Uterus (tissue), 4 donors: ENCODE results near the gene KCNT2. TPM values are rescaled to one million over a fixed set of nuclear protein-coding genes. Genes with fewer than 3 reads are reported as not detected.

Source experiments
- DNase-seq, 2 donors: peaks; one replicate each; pipeline ENCODE4 v3.0.0-alpha.2; 2019 to 2020
- H3K27ac ChIP-seq, 2 donors: fragments of 200-600 bp; sonication (generic); 1 replicate in 1 of 2; 2 replicates in 1 of 2; pipeline ENCODE4 v1.5.1; 2016 to 2018
- H3K27me3 ChIP-seq, 2 donors: fragments of 200-600 bp; sonication (generic); one replicate each; pipeline ENCODE4 v1.5.1; 2018 to 2019; ENCODE audit warnings: control low read depth in 1 of 2
- H3K36me3 ChIP-seq, 2 donors: fragments of 200-600 bp; sonication (generic); one replicate each; pipeline ENCODE4 v1.5.1; 2019; ENCODE audit warnings: control low read depth in 1 of 2
- H3K4me1 ChIP-seq, 2 donors: fragments of 200-600 bp; sonication (generic); one replicate each; pipeline ENCODE4 v1.5.1; 2018 to 2019; ENCODE audit warnings: control low read depth in 1 of 2
- H3K4me3 ChIP-seq, 2 donors: fragments of 200-600 bp; sonication (generic); 1 replicate in 1 of 2; 2 replicates in 1 of 2; pipeline ENCODE4 v1.5.1; 2018 to 2019; ENCODE audit warnings: mild to moderate bottlenecking in 1 of 2
- H3K9me3 ChIP-seq, 2 donors: fragments of 200-600 bp; sonication (generic); one replicate each; pipeline ENCODE4 v1.5.1; 2019; ENCODE audit warnings: control low read depth in 1 of 2
- CTCF ChIP-seq, 4 experiments: fragments of 200-600 bp in 2 of 4; fragments of 450-650 bp in 2 of 4; sonication (generic) in 2 of 4; IDR thresholded peaks; one replicate each; pipeline ENCODE4 v1.5.1; 2016 to 2019; ENCODE audit warnings: antibody characterized with exemption in 4 of 4, mild to moderate bottlenecking in 2 of 4, moderate library complexity in 1 of 4
- POLR2A ChIP-seq, 2 donors: fragments of 450-650 bp; IDR thresholded peaks; one replicate each; pipeline ENCODE4 v1.6.1; 2016; ENCODE audit warnings: antibody characterized with exemption in 2 of 2, mild to moderate bottlenecking in 1 of 2, moderate library complexity in 1 of 2
- intact Hi-C: fragments of 100-400 bp; cut with DNase I; formaldehyde crosslinking; loops from one replicate; pipeline ENCODE4 v1.15.1; 2023; ENCODE audit warnings: low total_unique reads
- total RNA-seq, 4 donors: library from RNA; depleted of rRNA in 3 of 4; stranded (reverse); fragments of >200 nt in 3 of 4; gene quantifications; one replicate each; pipeline versions ENCODE4 v1.1.0 to v1.2.4, GENCODE V29; 2014 to 2023
- donor health status: DM: yes; HTN: yes; CAD: no.

The KCNT2 gene
- total RNA-seq, 4 donors from 2014 or later = 2.3 to 20.5 (median 3.8) TPM

DNA sequence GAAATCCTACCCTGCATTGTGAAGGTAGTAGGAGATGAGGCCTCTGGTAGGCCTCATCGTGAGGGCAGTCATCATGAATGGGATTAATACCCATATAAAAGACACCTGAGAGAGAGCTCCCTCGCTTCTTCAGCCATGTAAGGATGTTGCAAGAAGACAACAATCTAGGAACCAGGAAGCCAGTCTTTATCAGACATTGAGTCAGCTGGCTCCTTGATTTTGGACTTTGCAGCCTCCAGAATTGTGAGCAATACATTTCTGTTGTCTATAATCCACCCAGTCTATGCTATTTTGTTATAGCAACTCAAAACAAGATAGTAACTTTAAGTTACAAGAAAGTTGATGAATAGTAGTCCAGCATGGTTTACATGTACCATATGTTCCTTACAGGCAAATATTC is 208.5 kb downstream of the KCNT2 start:
- no peak for DNase-seq
- Histone ChIP-seq H3K9me3 (no peaks in the 10 kb centered on the region), H3K4me1 (no peaks in the 10 kb centered on the region), H3K36me3 (no peaks in the 10 kb centered on the region), H3K27me3 (no peaks in the 10 kb centered on the region), H3K27ac (no peak overlapping the region), H3K4me3 (no peak overlapping the region)
- intact Hi-C loops = no loop called here
- TF ChIP-seq POLR2A (IDR thresholded peaks at IDR 0.05) (no peak), CTCF (IDR thresholded peaks at IDR 0.05) (no peak)

GRCh38 chr1:196393742-196394141 is 214.5 kb downstream of the KCNT2 start:
- H3K9me3 ChIP-seq = no peaks in the 10 kb centered on the region
- intact Hi-C loops = no loop called here
- H3K27me3 ChIP-seq = no peaks in the 10 kb centered on the region
- H3K4me3 ChIP-seq = no peak overlapping the region
- no peak overlapping the region for H3K27ac ChIP-seq
- DNase-seq = no peak
- H3K4me1 ChIP-seq = no peaks in the 10 kb centered on the region
- TF ChIP-seq POLR2A (IDR thresholded peaks at IDR 0.05) (no peak), CTCF (IDR thresholded peaks at IDR 0.05) (no peak)
- no peaks in the 10 kb centered on the region for H3K36me3 ChIP-seq

DNA sequence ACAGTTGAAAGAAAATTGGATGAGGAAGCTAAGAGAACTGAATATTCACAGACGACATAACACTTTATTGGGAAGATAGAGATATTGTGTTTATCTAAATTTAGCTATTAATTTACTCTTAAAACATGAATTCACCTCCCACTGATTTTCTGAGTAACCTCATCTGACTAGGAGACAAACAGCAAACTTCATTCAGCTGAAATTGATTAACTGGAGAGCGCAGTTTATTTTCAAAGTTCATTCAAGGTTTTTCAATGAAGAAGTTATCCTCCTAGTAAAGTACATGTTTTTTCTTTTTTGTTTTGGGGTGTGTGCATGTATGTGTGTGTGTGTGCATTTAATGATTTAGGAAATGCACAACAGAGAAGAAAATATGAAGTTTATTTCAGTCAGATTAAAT is 215.0 kb downstream of the KCNT2 start:
- no peaks in the 10 kb centered on the region for H3K4me1 ChIP-seq
- H3K27ac ChIP-seq = no peak overlapping the region
- TF ChIP-seq POLR2A (IDR thresholded peaks at IDR 0.05) (no peak), CTCF (IDR thresholded peaks at IDR 0.05) (no peak)
- H3K9me3 ChIP-seq = no peaks in the 10 kb centered on the region
- DNase-seq = no peak
- intact Hi-C loops = no loop called here
- H3K36me3 ChIP-seq = no peaks in the 10 kb centered on the region
- no peak overlapping the region for H3K4me3 ChIP-seq
- no peaks in the 10 kb centered on the region for H3K27me3 ChIP-seq

- Histone ChIP-seq H3K4me1 (no peaks in the 10 kb centered on the region), H3K27me3 (no peaks in the 10 kb centered on the region), H3K36me3 (no peaks in the 10 kb centered on the region), H3K4me3 (no peak overlapping the region), H3K9me3 (no peaks in the 10 kb centered on the region), H3K27ac (no peak overlapping the region)
- TF ChIP-seq POLR2A (IDR thresholded peaks at IDR 0.05) = no peak
- no peak for TF ChIP-seq CTCF (IDR thresholded peaks at IDR 0.05)
- no peak for DNase-seq
- intact Hi-C loops = no loop called here
Measured at GRCh38 chr1:196387766-196388165, 220.5 kb downstream of the KCNT2 start.

GRCh38 chr1:196385109-196385508 is 223.1 kb downstream of the KCNT2 start:
- no peak overlapping the region for H3K27ac ChIP-seq
- no peaks in the 10 kb centered on the region for H3K36me3 ChIP-seq
- TF ChIP-seq POLR2A (IDR thresholded peaks at IDR 0.05) = no peak
- TF ChIP-seq CTCF (IDR thresholded peaks at IDR 0.05) = no peak
- no peaks in the 10 kb centered on the region for H3K4me1 ChIP-seq
- no peak overlapping the region for H3K4me3 ChIP-seq
- H3K9me3 ChIP-seq = no peaks in the 10 kb centered on the region
- DNase-seq = no peak
- intact Hi-C loops = no loop called here
- H3K27me3 ChIP-seq = no peaks in the 10 kb centered on the region
